HEK293 (cell line): ENCODE results near the gene BAIAP2L2.
A peak's percentile ranks its signal among the peaks of the same experiment; 100 is the strongest.

Source experiments
- CTCF ChIA-PET: fragments of 350-600 bp; formaldehyde crosslinking; extraction: SDS; loops from one replicate; lab custom pipeline; 2021; ENCODE audit warnings: antibody characterized with exemption; lab: Yijun Ruan, JAX
- POLR2A ChIA-PET: fragments of 300-600 bp; formaldehyde crosslinking; extraction: SDS; loops from one replicate; lab custom pipeline; 2020; ENCODE audit warnings: antibody characterized with exemption, inconsistent platforms; lab: Yijun Ruan, JAX
- H3K27ac ChIP-seq: fragments of 200-500 bp; sonication (Bioruptor generic); 2 replicates; pipeline ENCODE4 v1.5.1; 2014; ENCODE audit warnings: low read depth, low read length, control low read depth, inconsistent platforms; ENCODE audit errors: extremely low read depth
- H3K36me3 ChIP-seq, 2 experiments: fragments of 200-500 bp in 1 of 2; sonication (Bioruptor generic) in 1 of 2; 1 replicate in 1 of 2; 2 replicates in 1 of 2; pipeline ENCODE4 v1.5.1; 2014 to 2017; ENCODE audit warnings: inconsistent platforms in 2 of 2, low read length in 2 of 2; ENCODE audit not compliant: control insufficient read depth in 2 of 2, insufficient read depth in 1 of 2
- H3K4me1 ChIP-seq: fragments of 200-500 bp; sonication (Bioruptor generic); 2 replicates; pipeline ENCODE4 v1.5.1; 2014; ENCODE audit warnings: mild to moderate bottlenecking, low read length, inconsistent platforms; ENCODE audit not compliant: control insufficient read depth, insufficient read depth
- H3K4me3 ChIP-seq: 2 replicates; pipeline ENCODE4 v1.5.1; 2011; ENCODE audit warnings: low read depth, mild to moderate bottlenecking, control low read depth, low read length, moderate library complexity
- H3K9me3 ChIP-seq: fragments of 200-500 bp; sonication (Bioruptor generic); 2 replicates; pipeline ENCODE4 v1.5.1; 2014; ENCODE audit warnings: low read depth, low read length, inconsistent platforms; ENCODE audit not compliant: control insufficient read depth, insufficient read depth
- AEBP2 ChIP-seq: fragments of 450-650 bp; formaldehyde crosslinking; IDR thresholded peaks from 2 replicates; pipeline ENCODE4 v1.5.1; 2016; ENCODE audit warnings: missing biosample characterization, missing genetic modification characterization, borderline replicate concordance
- MYNN ChIP-seq: fragments of 450-650 bp; formaldehyde crosslinking; IDR thresholded peaks from 2 replicates; pipeline ENCODE4 v1.5.1; 2016; ENCODE audit warnings: missing biosample characterization, missing genetic modification characterization, borderline replicate concordance
- OSR2 ChIP-seq: fragments of 450-650 bp; formaldehyde crosslinking; IDR thresholded peaks from 2 replicates; pipeline ENCODE4 v1.5.1; 2016; ENCODE audit warnings: missing biosample characterization, missing genetic modification characterization
- PRDM2 ChIP-seq: fragments of 450-650 bp; formaldehyde crosslinking; IDR thresholded peaks from 2 replicates; pipeline ENCODE4 v1.5.1; 2016; ENCODE audit warnings: missing biosample characterization, missing genetic modification characterization, borderline replicate concordance
- SCRT1 ChIP-seq: fragments of 450-650 bp; formaldehyde crosslinking; IDR thresholded peaks from 2 replicates; pipeline ENCODE4 v1.5.1; 2016; ENCODE audit warnings: missing biosample characterization, missing genetic modification characterization, borderline replicate concordance
- ZBTB17 ChIP-seq: fragments of 450-650 bp; formaldehyde crosslinking; IDR thresholded peaks from 2 replicates; pipeline ENCODE4 v1.5.1; 2016; ENCODE audit warnings: missing biosample characterization, missing genetic modification characterization
- ZBTB49 ChIP-seq: fragments of 450-650 bp; formaldehyde crosslinking; IDR thresholded peaks from 2 replicates; pipeline ENCODE4 v1.5.1; 2016; ENCODE audit warnings: missing biosample characterization, missing genetic modification characterization, low read depth
- ZBTB8A ChIP-seq: fragments of 450-650 bp; formaldehyde crosslinking; IDR thresholded peaks from 2 replicates; pipeline ENCODE4 v1.5.1; 2016; ENCODE audit warnings: missing biosample characterization, missing genetic modification characterization
- ZNF112 ChIP-seq: fragments of 450-650 bp; formaldehyde crosslinking; IDR thresholded peaks from 2 replicates; pipeline ENCODE4 v1.5.0; 2017; ENCODE audit warnings: missing biosample characterization, missing genetic modification characterization
- ZNF155 ChIP-seq: fragments of 450-650 bp; formaldehyde crosslinking; IDR thresholded peaks from 2 replicates; pipeline ENCODE4 v1.5.1; 2016; ENCODE audit warnings: missing biosample characterization, missing genetic modification characterization
- ZNF174 ChIP-seq: fragments of 450-650 bp; formaldehyde crosslinking; IDR thresholded peaks from 2 replicates; pipeline ENCODE4 v1.5.0; 2017; ENCODE audit warnings: missing biosample characterization, mild to moderate bottlenecking, missing genetic modification characterization
- ZNF184 ChIP-seq: fragments of 450-650 bp; IDR thresholded peaks from 2 replicates; pipeline ENCODE4 v1.5.1; 2018; ENCODE audit warnings: missing biosample characterization, mild to moderate bottlenecking, missing genetic modification characterization
- ZNF19 ChIP-seq: fragments of 450-650 bp; formaldehyde crosslinking; IDR thresholded peaks from 2 replicates; pipeline ENCODE4; 2016; ENCODE audit warnings: missing biosample characterization, missing genetic modification characterization, low read depth
- ZNF302 ChIP-seq: fragments of 450-650 bp; formaldehyde crosslinking; IDR thresholded peaks from 2 replicates; pipeline ENCODE4 v1.5.1; 2016; ENCODE audit warnings: missing biosample characterization, missing genetic modification characterization, low read depth
- ZNF335 ChIP-seq: fragments of 450-650 bp; formaldehyde crosslinking; conservative IDR thresholded peaks from 2 replicates; pipeline ENCODE4 v1.5.1; 2016; ENCODE audit warnings: missing biosample characterization, missing genetic modification characterization
- ZNF341 ChIP-seq: fragments of 450-650 bp; formaldehyde crosslinking; IDR thresholded peaks from 2 replicates; pipeline ENCODE4; 2016; ENCODE audit warnings: low read depth, missing biosample characterization, missing genetic modification characterization
- ZNF350 ChIP-seq: fragments of 450-650 bp; formaldehyde crosslinking; IDR thresholded peaks from 2 replicates; pipeline ENCODE4 v1.5.0; 2017; ENCODE audit warnings: missing biosample characterization, mild to moderate bottlenecking, missing genetic modification characterization
- ZNF404 ChIP-seq: fragments of 450-650 bp; formaldehyde crosslinking; IDR thresholded peaks from 2 replicates; pipeline ENCODE4 v1.5.1; 2017; ENCODE audit warnings: missing biosample characterization, missing genetic modification characterization
- ZNF433 ChIP-seq: fragments of 450-650 bp; formaldehyde crosslinking; IDR thresholded peaks from 2 replicates; pipeline ENCODE4 v1.5.1; 2016; ENCODE audit warnings: missing biosample characterization, missing genetic modification characterization, low read depth
- ZNF600 ChIP-seq: fragments of 450-650 bp; formaldehyde crosslinking; IDR thresholded peaks from 2 replicates; pipeline ENCODE4 v1.5.1; 2016; ENCODE audit warnings: missing biosample characterization, missing genetic modification characterization
- ZNF621 ChIP-seq: fragments of 450-650 bp; formaldehyde crosslinking; IDR thresholded peaks from 2 replicates; pipeline ENCODE4 v1.5.1; 2017; ENCODE audit warnings: missing biosample characterization, missing genetic modification characterization
- ZNF664 ChIP-seq: fragments of 450-650 bp; formaldehyde crosslinking; IDR thresholded peaks from 2 replicates; pipeline ENCODE4 v1.5.1; 2016; ENCODE audit warnings: missing biosample characterization, missing genetic modification characterization
- ZNF76 ChIP-seq: fragments of 450-650 bp; formaldehyde crosslinking; IDR thresholded peaks from 2 replicates; pipeline ENCODE4; 2016; ENCODE audit warnings: low read depth, missing biosample characterization, missing genetic modification characterization, borderline replicate concordance
- TF ChIP-seq, protein P1 (sequence below): fragments of 450-650 bp; formaldehyde crosslinking; IDR thresholded peaks from 2 replicates; pipeline ENCODE4 v1.5.1; 2017; ENCODE audit warnings: missing biosample characterization, missing genetic modification characterization

Gene BAIAP2L2

DNA sequence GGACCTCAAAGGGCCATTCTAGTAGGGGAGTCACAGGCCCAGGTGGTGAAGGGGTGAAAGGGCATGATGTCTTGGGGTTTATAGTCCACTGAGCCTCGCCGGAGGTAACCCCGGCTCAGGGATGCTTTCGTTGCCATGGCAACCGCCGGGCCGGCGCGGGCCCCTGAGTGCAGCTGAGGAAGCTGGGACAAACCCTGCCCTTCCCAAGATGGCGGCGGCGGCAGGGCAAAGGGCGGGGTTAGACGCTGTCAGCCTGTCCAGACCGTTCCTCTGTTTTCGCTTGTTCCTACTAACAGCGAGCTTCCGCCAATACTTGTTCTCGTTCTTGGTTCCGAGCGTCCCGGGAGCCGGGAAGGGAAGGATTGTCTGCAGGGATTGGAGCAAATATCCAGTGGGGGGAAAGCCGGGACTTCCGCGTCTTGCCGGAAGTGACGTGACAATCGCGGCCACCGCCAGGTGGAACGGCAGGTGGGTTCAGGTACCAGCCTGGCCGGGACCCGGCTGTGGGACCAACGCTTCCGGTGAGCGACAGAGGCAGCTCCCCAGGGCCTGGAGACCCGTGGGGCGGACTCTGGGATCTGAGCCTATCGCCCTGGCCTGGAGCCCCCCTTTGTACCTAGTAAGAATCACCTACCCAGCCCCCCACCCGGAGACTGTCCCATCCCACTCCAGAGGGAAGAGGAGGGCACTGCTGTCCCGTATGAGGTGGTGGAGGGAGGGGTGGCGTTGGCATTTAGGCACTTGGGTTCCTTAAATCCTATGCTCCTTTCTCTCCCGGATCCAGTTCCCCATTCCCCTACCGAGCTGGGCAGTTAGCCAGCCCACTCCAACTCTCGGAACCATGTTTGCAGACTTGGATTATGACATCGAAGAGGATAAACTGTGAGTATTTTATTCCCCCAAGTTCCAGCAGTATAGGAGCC lies 53.3 kb downstream of the BAIAP2L2 start, which contains the start of gene PICK1 (continued):
- TF ChIP-seq ZNF404 (tag by site-specific recombination) (no peak), MYNN (no peak), ZNF174 (no peak), ZBTB49 (tag by site-specific recombination) (no peak), ZNF302 (tag by site-specific recombination) (no peak), ZNF621 (tag by site-specific recombination) (no peak), ZNF341 (peak; percentile 96), ZNF433 (tag by site-specific recombination) (no peak), ZNF112 (tag by site-specific recombination) (no peak), ZNF350 (tag by site-specific recombination) (no peak), ZBTB8A (tag by site-specific recombination) (no peak), OSR2 (0 out of 2 replicates have a peak, but pooled peaks have one; percentile 39), SCRT1 (tag by site-specific recombination) (no peak), ZNF76 (tag by site-specific recombination) (peak; percentile 94), ZNF155 (no peak), ZNF335 (peak; percentile 88), ZBTB17 (peak; percentile 81), ZNF19 (tag by site-specific recombination) (no peak)

DNA sequence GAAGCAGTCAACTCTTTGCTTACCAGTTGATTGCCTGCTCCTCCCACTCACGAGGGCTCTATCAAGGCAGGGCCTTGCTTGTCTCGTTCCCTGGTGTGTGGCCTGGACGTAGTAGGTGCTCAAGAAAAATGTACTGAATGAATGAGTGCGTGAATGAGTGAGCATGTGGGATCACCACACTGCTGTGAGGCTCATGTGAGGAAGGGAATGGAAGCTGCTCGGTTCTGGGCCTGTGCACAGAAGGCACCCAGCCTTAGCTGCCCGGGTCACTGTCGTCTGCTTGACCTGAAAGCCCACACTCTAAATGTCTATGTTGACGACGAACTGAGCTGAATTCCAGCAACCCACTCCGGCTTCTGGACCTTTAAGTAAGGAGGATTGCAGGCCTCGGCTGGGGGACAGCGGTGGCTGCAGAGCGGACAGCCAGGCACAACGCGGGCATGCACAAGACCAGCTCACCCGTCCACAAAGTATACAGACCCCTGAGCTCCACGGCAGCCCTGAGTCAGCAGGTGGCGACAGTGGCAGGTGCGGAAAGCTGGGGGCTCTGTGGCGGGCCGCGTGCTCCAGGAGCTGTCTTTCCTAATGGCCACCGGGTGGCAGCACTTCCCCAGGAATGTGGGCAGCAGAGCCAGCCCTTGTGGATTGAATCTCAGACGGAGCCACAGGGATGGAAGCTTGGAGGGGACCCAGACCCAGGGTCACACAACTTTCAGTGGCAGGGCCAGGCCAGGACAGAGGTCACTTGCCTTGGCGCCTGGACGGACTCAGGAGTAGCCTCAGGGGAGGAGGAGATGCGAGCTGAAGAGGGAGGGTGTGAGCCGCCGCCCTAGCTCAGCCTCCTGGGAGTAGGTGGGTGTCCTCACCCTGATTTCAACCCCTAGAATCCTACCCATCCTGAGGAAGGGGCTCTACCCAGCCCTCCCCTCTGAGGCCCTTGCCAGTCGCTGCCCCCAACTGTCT lies 58.3 kb downstream of the BAIAP2L2 start:
- no peaks in the 10 kb centered on the region for H3K9me3 ChIP-seq
- no peaks in the 10 kb centered on the region for H3K4me1 ChIP-seq
- ChIA-PET POLR2A (interaction anchor here (0.7 to 1.3 kb wide), 5 partner anchors 18 to 629 kb away, joined by 3 to 9 read pairs (median 5); partner anchors contain the start of genes DMC1, KDELR3 and TOMM22), CTCF (interaction anchor here (0.5 to 5.3 kb wide), 114 partner anchors 8 to 1478 kb away, joined by 3 to 74 read pairs (median 4); partner anchors contain the start of genes BAIAP2L2, DMC1, MAFF and MICALL1)
- no peak overlapping the region for H3K27ac ChIP-seq
- H3K4me3 ChIP-seq = no peak overlapping the region
- H3K36me3 ChIP-seq = no peaks in the 10 kb centered on the region
- TF ChIP-seq AEBP2 (no peak), ZNF600 (tag by site-specific recombination) (no peak), ZNF664 (peak; percentile 96), ZNF184 (tag by site-specific recombination) (no peak), PRDM2 (tag by site-specific recombination) (no peak)
- TF ChIP-seq, protein P1, sequence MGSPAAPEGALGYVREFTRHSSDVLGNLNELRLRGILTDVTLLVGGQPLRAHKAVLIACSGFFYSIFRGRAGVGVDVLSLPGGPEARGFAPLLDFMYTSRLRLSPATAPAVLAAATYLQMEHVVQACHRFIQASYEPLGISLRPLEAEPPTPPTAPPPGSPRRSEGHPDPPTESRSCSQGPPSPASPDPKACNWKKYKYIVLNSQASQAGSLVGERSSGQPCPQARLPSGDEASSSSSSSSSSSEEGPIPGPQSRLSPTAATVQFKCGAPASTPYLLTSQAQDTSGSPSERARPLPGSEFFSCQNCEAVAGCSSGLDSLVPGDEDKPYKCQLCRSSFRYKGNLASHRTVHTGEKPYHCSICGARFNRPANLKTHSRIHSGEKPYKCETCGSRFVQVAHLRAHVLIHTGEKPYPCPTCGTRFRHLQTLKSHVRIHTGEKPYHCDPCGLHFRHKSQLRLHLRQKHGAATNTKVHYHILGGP (tag by site-specific recombination) = no peak
